ENCODE results near the gene C1QA.

DNA sequence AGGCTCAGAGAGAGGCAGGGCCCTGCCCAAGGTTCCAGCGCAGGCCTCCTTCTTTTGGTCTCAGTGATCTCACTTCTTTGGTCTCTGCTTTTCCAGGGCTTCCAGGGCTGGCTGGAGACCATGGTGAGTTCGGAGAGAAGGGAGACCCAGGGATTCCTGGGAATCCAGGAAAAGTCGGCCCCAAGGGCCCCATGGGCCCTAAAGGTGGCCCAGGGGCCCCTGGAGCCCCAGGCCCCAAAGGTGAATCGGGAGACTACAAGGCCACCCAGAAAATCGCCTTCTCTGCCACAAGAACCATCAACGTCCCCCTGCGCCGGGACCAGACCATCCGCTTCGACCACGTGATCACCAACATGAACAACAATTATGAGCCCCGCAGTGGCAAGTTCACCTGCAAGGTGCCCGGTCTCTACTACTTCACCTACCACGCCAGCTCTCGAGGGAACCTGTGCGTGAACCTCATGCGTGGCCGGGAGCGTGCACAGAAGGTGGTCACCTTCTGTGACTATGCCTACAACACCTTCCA is 24.4 kb downstream of the C1QA start:
- no peak for TF ChIP-seq CTCF (conservative IDR thresholded peaks at IDR 0.05; ENCODE audit: low read depth, low read length)
- no peak for TF ChIP-seq POLR2A (IDR thresholded peaks at IDR 0.05; ENCODE audit: low read depth, low read length)
- TF ChIP-seq BHLHE40 (IDR thresholded peaks at IDR 0.05; ENCODE audit: low read depth, low read length), result no peak
- no peak for TF ChIP-seq CHD1 (IDR thresholded peaks at IDR 0.05; ENCODE audit: low read depth, low read length)
- no peak for TF ChIP-seq SMC3 (IDR thresholded peaks at IDR 0.05; ENCODE audit: low read depth, low read length)

Data from IMR-90 (cell line).